T-helper 9 cell (primary cell): Measurements from ENCODE around the gene ASTN1.

Source experiments
- DNase-seq: peaks from one replicate; pipeline ENCODE4 v3.0.0-alpha.2; 2020

ASTN1 gene

DNA sequence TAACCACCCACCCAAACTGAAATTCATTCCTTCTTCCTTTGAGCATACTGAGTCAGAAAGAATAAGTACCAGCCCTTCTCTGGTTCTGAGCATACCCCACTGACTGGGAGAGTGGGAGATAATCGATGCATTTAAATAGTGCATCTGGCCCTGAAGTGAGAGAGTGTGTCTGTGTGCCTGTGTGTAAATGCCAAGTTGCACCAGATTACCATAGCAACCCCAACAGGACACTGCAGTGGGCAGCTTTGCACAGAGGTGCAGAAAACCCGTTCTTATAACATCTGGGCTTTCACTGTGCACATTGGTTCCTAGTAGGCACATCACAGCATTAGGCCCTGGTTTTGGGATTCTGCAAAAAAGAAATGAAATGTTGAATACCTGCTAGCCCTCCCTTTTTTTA, 2.3 kb downstream of the ASTN1 start:
- DNase-seq: no peak

- DNase-seq: no peak
Measured at GRCh38 chr1:177146499-177146898, 18.0 kb downstream of the ASTN1 start.

GRCh38 chr1:177145106-177146070, 19.1 kb downstream of the ASTN1 start:
- DNase-seq: no peak

DNA sequence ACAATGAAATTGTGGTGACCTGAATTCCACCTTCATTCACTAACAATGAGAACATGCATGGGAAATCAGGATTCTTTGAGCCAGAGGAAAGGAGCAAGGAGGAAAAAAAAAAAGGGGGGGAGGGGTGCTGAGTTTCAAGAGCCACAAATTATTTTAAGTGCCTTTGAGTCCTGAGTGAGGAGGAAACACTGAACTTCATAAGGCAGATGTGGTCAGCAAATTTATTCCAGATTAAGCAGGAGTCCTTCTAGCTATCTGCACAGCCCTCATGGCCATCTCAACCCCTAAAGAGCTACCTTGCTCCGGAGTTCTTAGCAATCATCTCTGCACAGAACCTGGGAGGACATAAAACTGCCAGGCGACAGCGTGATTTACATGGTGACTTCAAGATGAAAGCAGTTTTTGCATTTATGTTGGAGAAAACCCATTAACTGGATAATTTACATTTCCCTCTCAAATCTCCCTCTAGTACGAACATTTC, 21.7 kb downstream of the ASTN1 start:
- no peak for DNase-seq

- no peak for DNase-seq
Measured at GRCh38 chr1:177142010-177142409, 22.5 kb downstream of the ASTN1 start.

DNA sequence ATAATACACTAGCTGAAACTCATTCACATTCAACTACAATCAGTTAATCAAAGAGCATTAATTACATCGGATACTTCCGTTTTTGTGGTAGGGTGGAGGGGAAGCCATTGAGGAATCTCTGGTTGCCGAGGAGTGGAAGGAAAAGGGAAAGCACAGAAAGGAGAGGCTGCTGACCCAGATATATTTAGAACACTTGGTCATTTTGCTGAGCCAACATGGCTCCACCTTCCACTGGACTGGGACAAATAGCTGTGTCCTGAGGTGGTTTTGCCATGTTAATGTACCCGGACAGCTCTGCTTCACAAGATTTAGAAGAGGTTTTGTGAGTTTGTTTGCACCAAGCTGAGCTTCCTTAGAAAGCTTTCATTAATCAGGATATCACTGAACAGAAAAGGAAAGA, 26.2 kb downstream of the ASTN1 start:
- no peak for DNase-seq

DNA sequence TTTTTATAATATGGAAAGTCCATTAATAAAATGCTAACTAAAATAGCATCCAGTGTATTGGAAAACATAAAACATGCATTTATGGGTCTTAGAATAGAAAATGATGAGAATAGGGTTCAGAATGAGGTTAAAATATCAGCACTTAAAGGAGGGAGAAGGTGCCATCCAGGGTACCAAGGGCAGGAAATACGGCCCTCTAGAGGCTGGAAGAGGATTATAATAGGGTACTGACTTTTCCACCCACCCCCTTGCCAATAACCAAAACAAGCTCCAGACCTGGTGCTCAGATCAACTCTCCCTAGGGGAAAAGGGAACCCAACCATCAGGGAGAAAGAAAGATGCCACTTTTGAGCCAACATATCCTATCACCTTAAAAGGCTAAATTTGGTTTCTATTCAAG, 26.7 kb downstream of the ASTN1 start:
- no peak for DNase-seq

GRCh38 chr1:177135250-177135649, 29.3 kb downstream of the ASTN1 start:
- no peak for DNase-seq

GRCh38 chr1:177133977-177134538, 30.5 kb downstream of the ASTN1 start:
- DNase-seq: no peak

GRCh38 chr1:177132141-177132540, 32.4 kb downstream of the ASTN1 start:
- DNase-seq: no peak

GRCh38 chr1:177131723-177132122, 32.8 kb downstream of the ASTN1 start:
- DNase-seq: no peak

GRCh38 chr1:177130451-177130945, 34.0 kb downstream of the ASTN1 start:
- DNase-seq: no peak

- no peak for DNase-seq
Measured at GRCh38 chr1:177128665-177129281, 35.7 kb downstream of the ASTN1 start.

GRCh38 chr1:177126267-177126666, 38.2 kb downstream of the ASTN1 start:
- DNase-seq: no peak

DNA sequence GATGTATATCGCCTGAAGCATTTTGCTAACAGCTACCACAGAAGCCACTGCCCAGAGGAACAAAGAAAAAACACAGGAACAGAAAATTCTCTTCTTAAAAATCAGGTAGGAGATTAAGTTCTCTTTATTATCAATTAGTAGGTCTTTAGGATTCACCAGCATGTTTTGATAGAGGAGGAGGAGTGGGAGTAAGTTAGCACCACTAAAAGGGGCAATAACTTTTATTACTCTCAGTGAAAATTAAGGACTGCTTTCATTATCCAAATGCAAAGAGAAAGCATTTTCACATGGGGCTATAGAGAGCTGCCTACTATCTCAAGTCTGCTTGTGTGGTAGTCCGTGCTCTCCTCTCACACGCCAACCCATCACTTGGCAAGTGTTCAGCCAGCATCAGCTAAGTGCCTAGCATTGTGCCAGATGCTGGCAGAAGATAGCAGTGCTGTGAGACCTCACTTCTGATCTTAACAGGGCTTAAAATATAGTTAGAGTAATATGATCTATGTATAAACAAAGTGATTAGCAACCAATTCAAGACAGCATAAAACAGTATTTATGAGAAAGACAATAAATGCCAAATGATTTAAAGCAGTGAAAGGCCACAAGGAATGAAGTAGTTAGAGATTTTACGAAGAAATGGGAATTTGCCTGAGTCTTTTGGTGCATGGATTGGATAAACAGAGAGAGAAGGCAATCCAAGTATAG, 39.8 kb downstream of the ASTN1 start:
- DNase-seq: no peak

- DNase-seq: no peak
Measured at GRCh38 chr1:177122461-177123251, 41.9 kb downstream of the ASTN1 start.

GRCh38 chr1:177119311-177119710, 45.2 kb downstream of the ASTN1 start:
- DNase-seq: no peak

- DNase-seq: no peak
Measured at GRCh38 chr1:177118901-177119300, 45.6 kb downstream of the ASTN1 start.

GRCh38 chr1:177116941-177117340, 47.6 kb downstream of the ASTN1 start:
- no peak for DNase-seq

- DNase-seq: no peak
Measured at GRCh38 chr1:177106614-177107365, 57.7 kb downstream of the ASTN1 start.

- no peak for DNase-seq
Measured at GRCh38 chr1:177106196-177106595, 58.3 kb downstream of the ASTN1 start.
